SK-N-SH treated with all-trans-retinoic acid at 6 μM for 48 hours (cell line): ENCODE measurements around the gene MED9.

ENCODE experiments used
- ATAC-seq: fragments of 200-7000 bp; cut with Tn5 transposase; 3 replicates; pipeline ENCODE4 v1.9.1; 2020; ENCODE audit warnings: mild to moderate bottlenecking, moderate library complexity
- ARNTL ChIP-seq: fragments of 450-650 bp; formaldehyde crosslinking; IDR thresholded peaks from 2 replicates; pipeline ENCODE4 v1.5.0; 2020; ENCODE audit warnings: low read depth, mild to moderate bottlenecking, moderate library complexity, borderline replicate concordance
- BACH2 ChIP-seq: fragments of 250-450 bp; sonication (Bioruptor Pico); IDR thresholded peaks from 2 replicates; pipeline ENCODE4 v1.9.0; 2021; ENCODE audit warnings: mild to moderate bottlenecking, borderline replicate concordance
- ESRRG ChIP-seq: fragments of 250-450 bp; sonication (Bioruptor Pico); IDR thresholded peaks from 2 replicates; pipeline ENCODE4 v1.6.1; 2021; ENCODE audit warnings: mild to moderate bottlenecking
- GLIS3 ChIP-seq: fragments of 250-450 bp; sonication (Bioruptor Pico); IDR thresholded peaks from 2 replicates; pipeline ENCODE4 v1.5.0; 2020; ENCODE audit warnings: mild to moderate bottlenecking, moderate library complexity
- ISL1 ChIP-seq: fragments of 250-450 bp; sonication (Bioruptor Pico); IDR thresholded peaks from 2 replicates; pipeline ENCODE4 v2.1.2; 2022; ENCODE audit warnings: mild to moderate bottlenecking, moderate library complexity
- OSR1 ChIP-seq: fragments of 250-450 bp; sonication (Bioruptor Pico); IDR thresholded peaks from 2 replicates; pipeline ENCODE4 v1.8.0; 2022; ENCODE audit warnings: moderate library complexity, mild to moderate bottlenecking, inconsistent platforms
- POU6F1 ChIP-seq: fragments of 250-450 bp; sonication (Bioruptor Pico); IDR thresholded peaks from 2 replicates; pipeline ENCODE4 v1.8.0; 2021; ENCODE audit warnings: low read depth, mild to moderate bottlenecking, moderate library complexity, borderline replicate concordance
- PPARA ChIP-seq: fragments of 250-450 bp; sonication (Bioruptor Pico); IDR thresholded peaks from 2 replicates; pipeline ENCODE4 v1.5.0; 2020; ENCODE audit warnings: mild to moderate bottlenecking, borderline replicate concordance
- RARB ChIP-seq: fragments of 250-450 bp; sonication (Bioruptor Pico); IDR thresholded peaks from 2 replicates; pipeline ENCODE4 v1.8.0; 2021; ENCODE audit warnings: mild to moderate bottlenecking, moderate library complexity
- SNAI2 ChIP-seq: fragments of 250-450 bp; sonication (Bioruptor Pico); IDR thresholded peaks from 2 replicates; pipeline ENCODE4 v1.5.0; 2020; ENCODE audit warnings: mild to moderate bottlenecking, moderate library complexity
- TCF4 ChIP-seq: fragments of 250-450 bp; sonication (Bioruptor Pico); IDR thresholded peaks from 2 replicates; pipeline ENCODE4 v1.8.0; 2021; ENCODE audit warnings: mild to moderate bottlenecking, moderate library complexity, borderline replicate concordance
- TOX ChIP-seq: fragments of 250-450 bp; sonication (Bioruptor Pico); IDR thresholded peaks from 2 replicates; pipeline ENCODE4 v1.8.0; 2021; ENCODE audit warnings: mild to moderate bottlenecking, moderate library complexity, borderline replicate concordance
- ZC3H10 ChIP-seq: fragments of 250-450 bp; sonication (Bioruptor Pico); IDR thresholded peaks from 2 replicates; pipeline ENCODE4 v1.5.1; 2021; ENCODE audit warnings: mild to moderate bottlenecking, moderate library complexity
- ZFP3 ChIP-seq: fragments of 250-450 bp; sonication (Bioruptor Pico); IDR thresholded peaks from 2 replicates; pipeline ENCODE4 v1.5.0; 2020; ENCODE audit warnings: mild to moderate bottlenecking, moderate library complexity
- ZFP30 ChIP-seq: fragments of 450-650 bp; formaldehyde crosslinking; IDR thresholded peaks from 2 replicates; pipeline ENCODE4 v1.5.0; 2022; ENCODE audit warnings: mild to moderate bottlenecking, moderate library complexity
- ZNF565 ChIP-seq: fragments of 450-650 bp; formaldehyde crosslinking; conservative IDR thresholded peaks from 2 replicates; pipeline ENCODE4 v1.5.0; 2020; ENCODE audit warnings: low read depth, mild to moderate bottlenecking, moderate library complexity
- ZNF70 ChIP-seq: fragments of 450-650 bp; formaldehyde crosslinking; IDR thresholded peaks from 2 replicates; pipeline ENCODE4 v1.5.0; 2020; ENCODE audit warnings: mild to moderate bottlenecking, moderate library complexity
- ZNF8 ChIP-seq: fragments of 450-650 bp; formaldehyde crosslinking; IDR thresholded peaks from 2 replicates; pipeline ENCODE4 v1.5.0; 2020; ENCODE audit warnings: mild to moderate bottlenecking, moderate library complexity
- TF ChIP-seq, protein P1 (sequence below): fragments of 250-450 bp; sonication (Bioruptor Pico); IDR thresholded peaks from 2 replicates; pipeline ENCODE4 v1.5.1; 2021; ENCODE audit warnings: mild to moderate bottlenecking, moderate library complexity
- TF ChIP-seq, protein P2 (sequence below): fragments of 250-450 bp; sonication (Bioruptor Pico); IDR thresholded peaks from 2 replicates; pipeline ENCODE4 v1.5.1; 2020; ENCODE audit warnings: low read depth, mild to moderate bottlenecking, moderate library complexity
- TF ChIP-seq, protein P3 (sequence below): fragments of 250-450 bp; sonication (Bioruptor Pico); IDR thresholded peaks from 2 replicates; pipeline ENCODE4 v1.8.0; 2020; ENCODE audit warnings: mild to moderate bottlenecking, moderate library complexity, borderline replicate concordance

Gene MED9

DNA sequence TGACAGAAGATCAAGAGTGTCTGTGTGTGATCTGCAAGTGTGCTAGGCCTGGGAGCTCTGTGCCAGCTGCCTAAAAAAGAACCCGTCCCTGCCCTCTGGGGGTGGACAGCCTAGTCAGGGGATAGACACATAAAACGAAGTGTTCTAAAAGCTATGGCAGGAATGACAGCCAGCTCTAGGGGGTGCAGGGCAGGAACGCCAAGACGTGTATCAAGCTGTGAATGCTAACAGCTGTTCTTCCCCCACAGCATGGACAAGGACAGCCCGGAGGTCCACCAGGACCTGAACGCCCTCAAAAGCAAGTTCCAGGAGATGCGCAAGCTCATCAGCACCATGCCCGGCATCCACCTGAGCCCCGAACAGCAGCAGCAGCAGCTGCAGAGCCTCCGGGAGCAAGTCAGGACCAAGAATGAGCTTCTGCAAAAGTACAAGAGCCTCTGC is 14.3 kb downstream of the MED9 start (continued):
- TF ChIP-seq ZNF565 (CRISPR knock-in tag) = no peak
- TF ChIP-seq, all 23 proteins: peak for 0

DNA sequence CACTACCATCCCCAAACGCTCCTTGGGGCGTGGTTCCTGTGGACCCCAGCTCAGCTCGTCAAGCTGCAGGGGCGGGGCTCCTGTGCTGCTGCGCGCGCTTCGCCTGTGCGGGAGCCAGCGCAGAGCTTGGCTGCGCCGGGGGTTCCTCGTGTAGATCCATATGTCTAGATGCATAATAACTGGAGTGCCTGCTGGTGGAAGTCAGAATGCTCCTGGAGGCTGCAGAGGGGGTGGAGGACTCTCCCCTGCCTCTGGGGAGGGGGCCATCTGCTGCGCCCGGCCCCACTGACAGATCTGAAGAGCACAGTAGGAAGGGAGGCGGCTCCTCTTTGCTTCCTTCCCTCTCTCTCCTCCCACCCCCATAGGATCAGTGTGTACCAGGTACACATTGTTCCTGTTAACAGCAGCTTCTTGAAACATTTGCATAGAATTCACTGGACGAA is 14.8 kb downstream of the MED9 start:
- no peak for ATAC-seq
- TF ChIP-seq TOX (CRISPR knock-in tag) (no peak), ZNF70 (CRISPR knock-in tag) (no peak), PPARA (no peak), OSR1 (CRISPR knock-in tag) (no peak), ESRRG (CRISPR knock-in tag) (no peak), TCF4 (CRISPR knock-in tag) (no peak), ZC3H10 (CRISPR knock-in tag) (no peak), ISL1 (CRISPR knock-in tag) (no peak), ZFP30 (CRISPR knock-in tag) (no peak), RARB (CRISPR knock-in tag) (no peak)
- TF ChIP-seq, protein P1, sequence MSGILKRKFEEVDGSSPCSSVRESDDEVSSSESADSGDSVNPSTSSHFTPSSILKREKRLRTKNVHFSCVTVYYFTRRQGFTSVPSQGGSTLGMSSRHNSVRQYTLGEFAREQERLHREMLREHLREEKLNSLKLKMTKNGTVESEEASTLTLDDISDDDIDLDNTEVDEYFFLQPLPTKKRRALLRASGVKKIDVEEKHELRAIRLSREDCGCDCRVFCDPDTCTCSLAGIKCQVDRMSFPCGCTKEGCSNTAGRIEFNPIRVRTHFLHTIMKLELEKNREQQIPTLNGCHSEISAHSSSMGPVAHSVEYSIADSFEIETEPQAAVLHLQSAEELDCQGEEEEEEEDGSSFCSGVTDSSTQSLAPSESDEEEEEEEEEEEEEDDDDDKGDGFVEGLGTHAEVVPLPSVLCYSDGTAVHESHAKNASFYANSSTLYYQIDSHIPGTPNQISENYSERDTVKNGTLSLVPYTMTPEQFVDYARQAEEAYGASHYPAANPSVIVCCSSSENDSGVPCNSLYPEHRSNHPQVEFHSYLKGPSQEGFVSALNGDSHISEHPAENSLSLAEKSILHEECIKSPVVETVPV (CRISPR knock-in tag) = no peak
- TF ChIP-seq, protein P2, sequence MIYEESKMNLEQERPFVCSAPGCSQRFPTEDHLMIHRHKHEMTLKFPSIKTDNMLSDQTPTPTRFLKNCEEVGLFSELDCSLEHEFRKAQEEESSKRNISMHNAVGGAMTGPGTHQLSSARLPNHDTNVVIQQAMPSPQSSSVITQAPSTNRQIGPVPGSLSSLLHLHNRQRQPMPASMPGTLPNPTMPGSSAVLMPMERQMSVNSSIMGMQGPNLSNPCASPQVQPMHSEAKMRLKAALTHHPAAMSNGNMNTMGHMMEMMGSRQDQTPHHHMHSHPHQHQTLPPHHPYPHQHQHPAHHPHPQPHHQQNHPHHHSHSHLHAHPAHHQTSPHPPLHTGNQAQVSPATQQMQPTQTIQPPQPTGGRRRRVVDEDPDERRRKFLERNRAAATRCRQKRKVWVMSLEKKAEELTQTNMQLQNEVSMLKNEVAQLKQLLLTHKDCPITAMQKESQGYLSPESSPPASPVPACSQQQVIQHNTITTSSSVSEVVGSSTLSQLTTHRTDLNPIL (CRISPR knock-in tag) = no peak

DNA sequence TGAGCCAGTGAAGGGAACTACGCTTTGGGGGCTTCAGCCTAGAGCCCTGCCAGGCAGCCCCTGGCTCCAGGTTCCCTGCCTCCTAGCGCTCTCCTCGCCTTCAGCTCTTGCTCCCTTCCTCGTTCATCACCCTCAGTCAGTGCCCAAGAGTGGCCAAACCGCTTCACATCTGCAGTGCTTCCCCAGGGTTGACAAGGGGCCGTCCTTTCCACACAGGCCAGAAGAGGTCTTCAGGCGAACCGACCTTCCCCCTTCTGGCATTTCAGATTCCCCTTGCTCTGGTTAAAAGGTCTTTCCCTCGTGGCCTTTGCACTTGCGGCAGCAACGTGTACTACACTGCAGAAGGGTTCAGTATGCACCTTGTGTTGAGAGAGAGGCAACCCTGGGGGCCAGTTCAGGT is 15.3 kb downstream of the MED9 start:
- ATAC-seq = no peak
- no peak for TF ChIP-seq BACH2
- no peak for TF ChIP-seq ZFP3 (CRISPR knock-in tag)
- TF ChIP-seq ZFP30 (CRISPR knock-in tag) = no peak
- no peak for TF ChIP-seq ARNTL
- TF ChIP-seq TCF4 (CRISPR knock-in tag) = no peak
- no peak for TF ChIP-seq ESRRG (CRISPR knock-in tag)
- TF ChIP-seq, protein P3, sequence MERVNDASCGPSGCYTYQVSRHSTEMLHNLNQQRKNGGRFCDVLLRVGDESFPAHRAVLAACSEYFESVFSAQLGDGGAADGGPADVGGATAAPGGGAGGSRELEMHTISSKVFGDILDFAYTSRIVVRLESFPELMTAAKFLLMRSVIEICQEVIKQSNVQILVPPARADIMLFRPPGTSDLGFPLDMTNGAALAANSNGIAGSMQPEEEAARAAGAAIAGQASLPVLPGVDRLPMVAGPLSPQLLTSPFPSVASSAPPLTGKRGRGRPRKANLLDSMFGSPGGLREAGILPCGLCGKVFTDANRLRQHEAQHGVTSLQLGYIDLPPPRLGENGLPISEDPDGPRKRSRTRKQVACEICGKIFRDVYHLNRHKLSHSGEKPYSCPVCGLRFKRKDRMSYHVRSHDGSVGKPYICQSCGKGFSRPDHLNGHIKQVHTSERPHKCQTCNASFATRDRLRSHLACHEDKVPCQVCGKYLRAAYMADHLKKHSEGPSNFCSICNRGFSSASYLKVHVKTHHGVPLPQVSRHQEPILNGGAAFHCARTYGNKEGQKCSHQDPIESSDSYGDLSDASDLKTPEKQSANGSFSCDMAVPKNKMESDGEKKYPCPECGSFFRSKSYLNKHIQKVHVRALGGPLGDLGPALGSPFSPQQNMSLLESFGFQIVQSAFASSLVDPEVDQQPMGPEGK (CRISPR knock-in tag) = no peak
- no peak for TF ChIP-seq ZNF8
- no peak for TF ChIP-seq POU6F1
- TF ChIP-seq ZNF565 (CRISPR knock-in tag) = no peak
- TF ChIP-seq, protein P1 (CRISPR knock-in tag) = no peak
- TF ChIP-seq SNAI2 (CRISPR knock-in tag) = no peak
- no peak for TF ChIP-seq ISL1 (CRISPR knock-in tag)
- TF ChIP-seq TOX (CRISPR knock-in tag) = no peak
- no peak for TF ChIP-seq RARB (CRISPR knock-in tag)
- TF ChIP-seq, protein P2 (CRISPR knock-in tag) = no peak
- TF ChIP-seq ZNF70 (CRISPR knock-in tag) = no peak
- no peak for TF ChIP-seq PPARA
- TF ChIP-seq GLIS3 (CRISPR knock-in tag) = no peak
